Measurements from ENCODE around the gene IQGAP1. TPM values are rescaled to one million over a fixed set of nuclear protein-coding genes. Genes with fewer than 3 reads are reported as not detected.

Gene IQGAP1
- total RNA-seq, 6 experiments from 2014 or later = 12.2 to 43.7 (median 26.3) TPM

DNA sequence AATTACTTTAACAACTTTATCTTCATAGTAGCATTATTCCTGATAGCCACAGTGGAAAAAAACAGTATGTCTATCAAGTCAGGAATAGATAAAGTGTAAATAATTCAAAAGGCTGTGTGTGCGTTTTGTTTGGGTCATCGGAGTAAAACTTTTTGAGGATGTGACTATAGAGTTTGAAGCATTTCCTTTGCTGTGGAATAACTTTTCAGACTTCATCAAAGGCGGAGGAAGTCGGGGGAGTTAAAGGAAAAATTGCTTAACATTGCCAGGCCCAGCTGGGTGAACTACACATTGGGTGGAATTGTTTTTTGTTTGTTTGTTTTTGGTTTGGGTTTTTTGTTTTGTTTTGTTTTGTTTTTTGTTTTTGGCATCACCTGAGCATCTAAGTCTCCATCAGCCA, 71.3 kb downstream of the IQGAP1 start:
- H3K4me3 ChIP-seq = no peak overlapping the region
- DNase-seq (no peak), ATAC-seq (peak; percentile 29 to 63 (median 58))
- intact Hi-C loops (cut with DNase I) = no loop called here
- WGBS (ENCODE audit: insufficient coverage, low coverage, low lambda C conversion rate, missing lambda C conversion rate) = 57% methylated on average over 4 of the region's 4 CpGs
- no peaks in the 10 kb centered on the region for H3K27me3 ChIP-seq
- TF ChIP-seq CTCF (IDR thresholded peaks at IDR 0.05) = no peak
- no peak for TF ChIP-seq POLR2A (IDR thresholded peaks at IDR 0.05)
- H3K9me3 ChIP-seq = no peaks in the 10 kb centered on the region
- H3K4me1 ChIP-seq = no peaks in the 10 kb centered on the region
- peak overlapping the region in 1 of 3 donors; percentile 19 for H3K27ac ChIP-seq
- H3K36me3 ChIP-seq = peaks cover 0 to 25% (median 5%) of the 10 kb centered on the region in 4 donors

DNA sequence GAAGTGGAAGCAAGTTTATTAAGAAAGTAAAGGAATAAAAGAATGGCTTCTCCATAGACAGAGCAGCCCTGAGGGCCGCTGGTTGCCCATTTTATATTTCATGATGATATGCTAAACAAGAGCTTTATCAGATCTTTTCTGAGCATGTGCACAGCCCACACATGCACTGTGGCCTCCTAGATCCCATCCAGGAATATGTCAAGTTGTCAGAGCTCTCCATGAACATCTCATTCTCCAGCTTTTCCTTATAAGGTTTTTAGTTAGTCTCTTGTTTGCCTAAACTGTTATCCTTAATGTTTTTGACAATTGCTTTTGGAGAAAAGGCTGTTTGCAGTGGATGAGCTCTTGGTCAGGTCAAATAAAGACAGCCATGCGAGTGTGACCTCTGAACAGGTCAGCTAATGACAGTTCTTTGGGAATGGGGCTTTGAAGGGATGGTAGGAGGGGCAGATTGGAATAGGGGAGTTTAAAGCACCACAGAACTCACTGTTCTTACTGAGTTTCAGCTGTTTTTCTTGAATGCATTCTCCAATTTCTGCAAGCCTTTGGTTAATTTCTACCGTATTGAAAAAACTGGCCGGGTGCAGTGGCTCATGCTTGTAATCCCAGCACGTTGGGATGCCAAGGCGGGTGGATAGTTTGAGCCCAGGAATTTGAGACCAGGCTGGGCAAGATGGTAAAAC, 72.2 kb downstream of the IQGAP1 start:
- intact Hi-C loops (cut with DNase I) = no loop called here
- Histone ChIP-seq H3K27ac (no peak overlapping the region), H3K4me1 (no peaks in the 10 kb centered on the region), H3K27me3 (no peaks in the 10 kb centered on the region), H3K36me3 (peaks cover 0 to 16% (median 5%) of the 10 kb centered on the region in 4 donors), H3K4me3 (no peak overlapping the region), H3K9me3 (no peaks in the 10 kb centered on the region)
- no peak for DNase-seq
- ATAC-seq = no peak
- 92% methylated on average over 6 of the region's 6 CpGs for WGBS (ENCODE audit: insufficient coverage, low coverage, low lambda C conversion rate, missing lambda C conversion rate)
- TF ChIP-seq CTCF (IDR thresholded peaks at IDR 0.05) (no peak), POLR2A (IDR thresholded peaks at IDR 0.05) (no peak)

DNA sequence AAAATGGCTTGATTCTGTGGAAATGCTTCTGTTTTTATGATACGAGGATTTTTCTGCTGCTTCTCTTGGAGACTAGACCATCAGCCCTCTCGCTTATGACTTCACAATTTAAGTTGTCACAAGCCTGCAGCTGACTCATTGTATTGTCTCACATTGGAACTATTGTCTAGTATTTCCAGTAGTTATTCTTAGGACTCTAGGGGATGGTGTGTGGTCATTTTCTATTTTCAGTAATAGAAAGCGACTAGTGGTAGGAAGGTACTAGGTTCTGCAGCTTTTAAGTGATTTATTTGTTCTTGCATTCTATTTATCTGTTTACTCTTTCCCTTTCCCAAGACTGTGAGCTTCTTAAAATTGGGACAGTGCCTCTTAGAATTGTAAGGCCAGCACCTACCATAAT, 75.3 kb downstream of the IQGAP1 start:
- DNase-seq (no peak), ATAC-seq (peak in 1 of 4 donors; percentile 30)
- intact Hi-C loops (cut with DNase I) = no loop called here
- H3K4me1 ChIP-seq = no peaks in the 10 kb centered on the region
- 68% methylated on average over 3 of the region's 3 CpGs for WGBS (ENCODE audit: insufficient coverage, low coverage, low lambda C conversion rate, missing lambda C conversion rate)
- no peak overlapping the region for H3K27ac ChIP-seq
- H3K9me3 ChIP-seq = no peaks in the 10 kb centered on the region
- no peak overlapping the region for H3K4me3 ChIP-seq
- peaks cover 0 to 14% (median 2%) of the 10 kb centered on the region in 4 donors for H3K36me3 ChIP-seq
- no peak for TF ChIP-seq POLR2A (IDR thresholded peaks at IDR 0.05)
- no peak for TF ChIP-seq CTCF (IDR thresholded peaks at IDR 0.05)
- H3K27me3 ChIP-seq = no peaks in the 10 kb centered on the region

- Histone ChIP-seq H3K36me3 (peaks cover 0 to 14% (median 1%) of the 10 kb centered on the region in 4 donors), H3K27me3 (no peaks in the 10 kb centered on the region), H3K27ac (no peak overlapping the region), H3K9me3 (no peaks in the 10 kb centered on the region), H3K4me1 (no peaks in the 10 kb centered on the region), H3K4me3 (no peak overlapping the region)
- ATAC-seq (no peak), DNase-seq (no peak)
- TF ChIP-seq POLR2A (IDR thresholded peaks at IDR 0.05) (no peak), CTCF (IDR thresholded peaks at IDR 0.05) (no peak)
- 84% methylated on average over 7 of the region's 7 CpGs for WGBS (ENCODE audit: insufficient coverage, low coverage, low lambda C conversion rate, missing lambda C conversion rate)
- intact Hi-C loops (cut with DNase I) = no loop called here
These were observed 77.3 kb downstream of the IQGAP1 start for GRCh38 chr15:90465140-90465929.
